HepG2 (cell line): ENCODE results near the gene PGS1. TPM values are rescaled to one million over a fixed set of nuclear protein-coding genes. Genes with fewer than 3 reads are reported as not detected.

Experiments used
- ATAC-seq: fragments of 200-7000 bp; cut with Tn5 transposase; 3 replicates; pipeline ENCODE4 v1.9.1; 2020; ENCODE audit warnings: mild to moderate bottlenecking, moderate library complexity
- BruUV-seq: library from RNA; stranded (reverse); fragments of 400-500 nt; replicated peaks from 2 replicates; lab custom pipeline; 2021; lab: Mats Ljungman, UMichigan
- CTCF ChIA-PET: fragments of 300-600 bp; formaldehyde crosslinking; extraction: SDS; loops from one replicate; lab custom pipeline; 2021; ENCODE audit warnings: low total read pairs, inconsistent platforms, low intra/inter-chr PET ratio; lab: Yijun Ruan, JAX
- POLR2A ChIA-PET: fragments of 350-600 bp; sonication (Branson Sonifier 250); formaldehyde crosslinking; loops from one replicate; lab custom pipeline; 2020; ENCODE audit warnings: antibody characterized with exemption, inconsistent platforms; lab: Yijun Ruan, JAX
- DNase-seq: peaks from one replicate; pipeline ENCODE4 v3.0.0-alpha.2; 2015; ENCODE audit warnings: low spot score
- FAIRE-seq: peaks from 3 replicates; lab custom pipeline; 2011; peaks lifted over from hg19 to GRCh38; lab: Jason Lieb, UNC
- H2AFZ ChIP-seq: one replicate; pipeline ENCODE4 v1.6.1; 2011; ENCODE audit warnings: low read length, inconsistent platforms
- H3K27ac ChIP-seq: fragments of 300-600 bp; 3 replicates; pipeline ENCODE4 v1.8.0; 2011; ENCODE audit warnings: mixed run types, mild to moderate bottlenecking, mixed read lengths, low read length, inconsistent platforms; ENCODE audit not compliant: insufficient read depth; ENCODE audit errors: extremely low read length
- H3K27me3 ChIP-seq, 2 experiments: fragments of 200-600 bp in 1 of 2; 2 replicates in 1 of 2; 3 replicates in 1 of 2; pipeline versions ENCODE4 v1.6.0 to v1.8.0; 2011; ENCODE audit warnings: low read length in 2 of 2, mild to moderate bottlenecking in 2 of 2, moderate library complexity in 2 of 2, inconsistent platforms in 1 of 2; ENCODE audit not compliant: insufficient read depth in 2 of 2, control insufficient read depth in 1 of 2
- H3K36me3 ChIP-seq, 2 experiments: fragments of 200-600 bp in 1 of 2; replicated peaks in 1 of 2; 2 replicates in 1 of 2; 3 replicates in 1 of 2; pipeline versions ENCODE4 v1.5.1 to v1.8.0; 2011; ENCODE audit warnings: low read length in 2 of 2, inconsistent platforms in 1 of 2; ENCODE audit not compliant: insufficient read depth in 2 of 2, control insufficient read depth in 1 of 2
- H3K4me1 ChIP-seq: 2 replicates; pipeline ENCODE4 v1.5.1; 2012; ENCODE audit warnings: low read length, inconsistent platforms; ENCODE audit not compliant: insufficient read depth
- H3K4me2 ChIP-seq: 2 replicates; pipeline ENCODE4 v1.6.0; 2011; ENCODE audit warnings: low read depth, low read length, inconsistent platforms
- H3K4me3 ChIP-seq, 3 experiments: fragments of 200-600 bp in 1 of 3; sonication (generic), shearing (Covaris generic) in 1 of 3; replicated peaks in 1 of 3; 2 replicates each; pipeline ENCODE4 v1.5.1; 2011 to 2016; ENCODE audit warnings: low read length in 3 of 3, inconsistent platforms in 2 of 3, low read depth in 2 of 3, mild to moderate bottlenecking in 2 of 3, control low read depth in 1 of 3, mixed read lengths in 1 of 3; ENCODE audit not compliant: insufficient read depth in 1 of 3
- H3K79me2 ChIP-seq: one replicate; pipeline ENCODE4 v1.6.1; 2011; ENCODE audit warnings: low read length, inconsistent platforms; ENCODE audit not compliant: insufficient read depth
- H3K9ac ChIP-seq: 2 replicates; pipeline ENCODE4 v1.6.0; 2011; ENCODE audit warnings: mild to moderate bottlenecking, low read depth, low read length, inconsistent platforms; ENCODE audit not compliant: insufficient read depth
- H3K9me3 ChIP-seq: 2 replicates; pipeline ENCODE4 v1.5.1; 2012; ENCODE audit warnings: mild to moderate bottlenecking, low read length
- H4K20me1 ChIP-seq: 2 replicates; pipeline ENCODE4 v1.6.0; 2011; ENCODE audit warnings: inconsistent platforms, mild to moderate bottlenecking, low read length, moderate library complexity; ENCODE audit not compliant: insufficient read depth
- ARNT ChIP-seq: fragments of 450-650 bp; IDR thresholded peaks from 2 replicates; pipeline ENCODE4 v1.6.1; 2017
- ATAD3A ChIP-seq: sonication (generic); formaldehyde crosslinking; IDR thresholded peaks from 2 replicates; pipeline ENCODE4 v1.4.0; 2020; ENCODE audit warnings: missing genetic modification reagents
- MLXIP ChIP-seq: sonication (generic); formaldehyde crosslinking; IDR thresholded peaks from 2 replicates; pipeline ENCODE4 v1.9.0; 2021; ENCODE audit warnings: missing genetic modification reagents, borderline replicate concordance
- SIN3B ChIP-seq: fragments of 150-350 bp; IDR thresholded peaks from 2 replicates; pipeline ENCODE4 v1.6.1; 2014; ENCODE audit warnings: low read length
- SPEN ChIP-seq: sonication (generic); formaldehyde crosslinking; IDR thresholded peaks from 2 replicates; pipeline ENCODE4 v1.5.1; 2020; ENCODE audit warnings: low read depth, mild to moderate bottlenecking, missing genetic modification reagents
- THYN1 ChIP-seq: sonication (generic); formaldehyde crosslinking; IDR thresholded peaks from 2 replicates; pipeline ENCODE4 v1.8.1; 2023; ENCODE audit warnings: low read depth, mild to moderate bottlenecking, moderate library complexity, missing genetic modification reagents, borderline replicate concordance
- ZBTB33 ChIP-seq: sonication (generic); formaldehyde crosslinking; IDR thresholded peaks from 2 replicates; pipeline ENCODE4 v1.4.0; 2020; ENCODE audit warnings: missing genetic modification reagents
- ZFP91 ChIP-seq: sonication (generic); formaldehyde crosslinking; IDR thresholded peaks from 2 replicates; pipeline ENCODE4 v1.9.0; 2022; ENCODE audit warnings: missing genetic modification reagents, mild to moderate bottlenecking, borderline replicate concordance
- ZMYM3 ChIP-seq: sonication (generic); formaldehyde crosslinking; IDR thresholded peaks from 2 replicates; pipeline ENCODE4 v1.5.1; 2020; ENCODE audit warnings: mild to moderate bottlenecking, missing genetic modification reagents
- ZNF121 ChIP-seq: sonication (generic); formaldehyde crosslinking; IDR thresholded peaks from 2 replicates; pipeline ENCODE4 v1.5.0; 2020; ENCODE audit warnings: mild to moderate bottlenecking, missing genetic modification reagents
- WGBS: methylation state at CpG from one replicate; pipeline ENCODE4 v1.1.6; 2017; ENCODE audit warnings: low lambda C conversion rate; 5-methylcytosine and 5-hydroxymethylcytosine counted together
- in situ Hi-C: cut with HindIII; loops from 2 replicates; pipeline ENCODE4 v1.10.0; 2017; ENCODE audit warnings: low pct_unique_long_range_greater_than_20kb; ENCODE audit not compliant: extremely low pct_ligation_motif_present
- intact Hi-C: fragments of 100-400 bp; cut with micrococcal nuclease; formaldehyde crosslinking; loops from one replicate; pipeline ENCODE4 v1.10.0; 2022; ENCODE audit not compliant: unreplicated experiment
- polyA plus RNA-seq, 8 experiments: library from polyadenylated mRNA; depleted of rRNA in 3 of 8; stranded (reverse) in 7 of 8; unstranded in 1 of 8; fragments of >200 nt; fragmentation: Illumina TruSeq in 4 of 8; extraction: Trizol in 4 of 8; gene quantifications; 2 replicates each; pipeline versions ENCODE4 v1.2.1 to v1.2.3, GENCODE V29; 2011 to 2016; ENCODE audit warnings: low read depth in 4 of 8, missing spikeins in 1 of 8, mixed read lengths in 1 of 8; ENCODE audit not compliant: insufficient read depth in 1 of 8
- total RNA-seq, 5 experiments: library from RNA; depleted of rRNA; stranded (reverse); fragments of >200 nt; fragmentation: Illumina TruSeq; extraction: Trizol; gene quantifications; 2 replicates each; pipeline ENCODE4 v1.2.3, GENCODE V29; 2016; ENCODE audit warnings: low read depth in 1 of 5

The PGS1 gene
- total and polyA plus RNA-seq, 2 of the 13 experiments (the other 11 are each of a cell fraction or from before 2014, with no cell fraction given): 25.9 to 31.5 TPM

GRCh38 chr17:78353834-78354233 lies 24.6 kb upstream of the PGS1 start:
- no peaks in the 10 kb centered on the region for H3K9me3 ChIP-seq
- ATAC-seq (no peak), DNase-seq (no peak), FAIRE-seq (no peak)
- 87% methylated on average over 8 of the region's 8 CpGs for WGBS
- no peaks in the 10 kb centered on the region; a peak in 1 of 5 replicates for H3K36me3 ChIP-seq
- no TSS peak for BruUV-seq
- no peak overlapping the region for H3K27ac ChIP-seq
- peak overlapping the region; percentile 73 for H3K4me2 ChIP-seq
- ChIA-PET CTCF (no interaction called here), POLR2A (no interaction called here)
- peak overlapping the region; percentile 49; the same call in 1 of the 2 replicates for H3K9ac ChIP-seq
- no peaks in the 10 kb centered on the region for H3K79me2 ChIP-seq
- peak overlapping the region in 1 of 3 experiments; percentile 66; a peak in 1 of 6 replicates for H3K4me3 ChIP-seq
- H3K27me3 ChIP-seq: peaks cover 0 to 46% of the 10 kb centered on the region in 2 experiments
- H3K4me1 ChIP-seq: peaks cover 74% of the 10 kb centered on the region
- intact Hi-C loops (no loop called here), in situ Hi-C loops (no loop called here)
- TF ChIP-seq SIN3B (no peak), THYN1 (CRISPR knock-in tag) (no peak), MLXIP (CRISPR knock-in tag) (no peak), ZFP91 (CRISPR knock-in tag) (0 out of 2 replicates have a peak, but pooled peaks have one; percentile 1), SPEN (CRISPR knock-in tag) (no peak; the same call in 1 of the 2 replicates), ARNT (no peak), ATAD3A (CRISPR knock-in tag) (0 out of 2 replicates have a peak, but pooled peaks have one; percentile 52), ZNF121 (CRISPR knock-in tag) (peak; percentile 98), ZBTB33 (CRISPR knock-in tag) (0 out of 2 replicates have a peak, but pooled peaks have one; percentile 17), ZMYM3 (CRISPR knock-in tag) (0 out of 2 replicates have a peak, but pooled peaks have one; percentile 15)
- no peak overlapping the region for H2AFZ ChIP-seq
- H4K20me1 ChIP-seq: peaks cover 19% of the 10 kb centered on the region; the same call in 1 of the 2 replicates
